Lower leg skin (tissue), 3 donors: ENCODE data around the gene TFF2.

Source experiments
- POLR2A ChIP-seq, 2 donors: fragments of 450-650 bp; IDR thresholded peaks; one replicate each; pipeline ENCODE4 v1.6.1; 2016 to 2017; ENCODE audit warnings: antibody characterized with exemption in 2 of 2, mild to moderate bottlenecking in 1 of 2, moderate library complexity in 1 of 2
- TF ChIP-seq, protein P1 (sequence below), 3 donors: fragments of 450-650 bp; IDR thresholded peaks; one replicate each; pipeline ENCODE4 v1.5.1; 2016; ENCODE audit warnings: antibody characterized with exemption in 3 of 3, mild to moderate bottlenecking in 3 of 3, moderate library complexity in 2 of 3

DNA sequence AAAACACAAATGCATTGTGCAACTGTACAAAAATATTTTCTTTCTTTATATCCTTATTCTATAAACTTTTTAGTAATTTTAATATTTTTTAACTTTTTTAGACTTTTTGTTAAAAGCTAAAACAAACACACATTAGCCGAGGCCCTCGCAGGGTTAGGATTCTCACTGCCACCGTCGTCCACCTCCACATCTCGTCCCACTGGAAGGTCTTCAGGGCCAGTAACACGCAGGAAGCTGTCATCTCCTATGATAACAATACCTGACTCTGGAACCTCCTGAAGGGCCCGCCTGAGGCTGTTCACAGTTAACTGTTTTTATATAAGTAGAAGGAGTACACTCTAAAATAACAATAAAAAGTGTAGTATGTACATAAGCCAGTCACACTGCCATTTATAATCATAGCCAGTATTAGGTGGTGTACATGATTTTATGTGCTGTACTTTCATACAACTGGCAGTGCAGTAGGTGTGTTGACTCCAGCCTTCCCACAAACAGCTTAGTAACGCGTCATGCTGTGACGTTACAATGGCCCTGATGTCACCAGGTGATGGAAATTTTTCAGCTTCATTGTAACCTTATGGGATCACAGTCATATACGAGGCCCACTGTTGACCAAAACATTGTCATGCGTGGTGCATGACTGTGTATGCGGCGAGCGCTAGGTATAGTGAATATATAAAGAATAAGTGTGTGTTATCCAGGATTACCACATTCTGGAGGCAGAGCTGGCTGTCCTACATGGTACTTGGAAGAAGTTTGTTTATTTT is 8.8 kb downstream of the TFF2 start:
- TF ChIP-seq, protein P1, sequence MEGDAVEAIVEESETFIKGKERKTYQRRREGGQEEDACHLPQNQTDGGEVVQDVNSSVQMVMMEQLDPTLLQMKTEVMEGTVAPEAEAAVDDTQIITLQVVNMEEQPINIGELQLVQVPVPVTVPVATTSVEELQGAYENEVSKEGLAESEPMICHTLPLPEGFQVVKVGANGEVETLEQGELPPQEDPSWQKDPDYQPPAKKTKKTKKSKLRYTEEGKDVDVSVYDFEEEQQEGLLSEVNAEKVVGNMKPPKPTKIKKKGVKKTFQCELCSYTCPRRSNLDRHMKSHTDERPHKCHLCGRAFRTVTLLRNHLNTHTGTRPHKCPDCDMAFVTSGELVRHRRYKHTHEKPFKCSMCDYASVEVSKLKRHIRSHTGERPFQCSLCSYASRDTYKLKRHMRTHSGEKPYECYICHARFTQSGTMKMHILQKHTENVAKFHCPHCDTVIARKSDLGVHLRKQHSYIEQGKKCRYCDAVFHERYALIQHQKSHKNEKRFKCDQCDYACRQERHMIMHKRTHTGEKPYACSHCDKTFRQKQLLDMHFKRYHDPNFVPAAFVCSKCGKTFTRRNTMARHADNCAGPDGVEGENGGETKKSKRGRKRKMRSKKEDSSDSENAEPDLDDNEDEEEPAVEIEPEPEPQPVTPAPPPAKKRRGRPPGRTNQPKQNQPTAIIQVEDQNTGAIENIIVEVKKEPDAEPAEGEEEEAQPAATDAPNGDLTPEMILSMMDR (IDR thresholded peaks at IDR 0.05), result no peak
- TF ChIP-seq POLR2A (IDR thresholded peaks at IDR 0.05), result no peak
